HG03460 (cell line): ENCODE data around the gene NGF.

ENCODE experiments used
- ATAC-seq: cut with Tn5 transposase; IDR thresholded peaks from one replicate; pipeline ENCODE4 v1.9.1; 2021; ENCODE audit not compliant: unreplicated experiment

The NGF gene

GRCh38 chr1:115240297-115240696 lies 97.8 kb downstream of the NGF start:
- ATAC-seq, result no peak

GRCh38 chr1:115239426-115239825 lies 98.6 kb downstream of the NGF start:
- no peak for ATAC-seq

- no peak for ATAC-seq
Measured at GRCh38 chr1:115239148-115239422, 99.0 kb downstream of the NGF start.

- ATAC-seq, result no peak
Measured at GRCh38 chr1:115238336-115239147, 99.5 kb downstream of the NGF start.

- ATAC-seq, result no peak
Measured at GRCh38 chr1:115237507-115237906, 100.5 kb downstream of the NGF start.

- ATAC-seq, result no peak
Measured at GRCh38 chr1:115237023-115237422, 101.0 kb downstream of the NGF start.
